Nucleus accumbens (tissue), 56 donors: ENCODE data around the gene RAI1.

Source experiments
- DNase-seq, 56 donors: peaks; one replicate each; lab custom pipeline; 2025; lab: John Stamatoyannopoulos, UW

Gene RAI1

DNA sequence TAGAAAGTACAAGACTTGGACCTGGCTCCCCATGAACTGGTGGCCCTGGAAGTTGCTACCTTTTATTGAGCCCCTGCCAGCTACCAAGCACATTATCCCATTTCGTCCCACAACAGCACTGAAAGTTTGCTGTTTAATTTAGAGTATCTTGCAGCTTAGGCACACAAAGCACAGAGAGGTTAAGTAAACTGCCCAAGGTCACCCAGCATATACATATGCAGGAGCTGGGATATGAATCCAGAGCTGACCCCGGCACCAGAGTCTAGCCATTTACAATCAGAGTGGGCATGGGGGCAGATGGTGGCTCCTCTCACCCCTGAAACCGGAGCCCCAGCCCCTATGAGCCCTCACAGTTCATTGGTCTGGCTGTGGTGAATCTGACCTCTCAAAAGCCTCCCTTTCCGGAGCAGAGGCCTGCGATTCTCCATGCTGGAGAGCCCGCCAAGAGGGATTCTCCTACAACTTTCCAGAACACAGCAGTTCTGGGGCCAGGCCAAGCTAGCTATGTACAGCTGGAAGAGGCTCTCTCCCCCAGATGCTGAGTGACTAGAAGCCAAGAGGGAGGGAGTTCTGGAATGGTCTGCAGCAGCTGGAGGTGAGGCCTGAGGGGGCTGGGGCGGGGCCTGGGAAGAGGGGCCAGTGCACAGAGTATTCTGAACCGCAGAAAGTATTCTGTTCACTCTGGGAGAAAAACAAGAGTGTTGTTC is 97.2 kb downstream of the RAI1 start:
- peak in 44 of 56 donors; percentile 20 to 88 (median 61) for DNase-seq

DNA sequence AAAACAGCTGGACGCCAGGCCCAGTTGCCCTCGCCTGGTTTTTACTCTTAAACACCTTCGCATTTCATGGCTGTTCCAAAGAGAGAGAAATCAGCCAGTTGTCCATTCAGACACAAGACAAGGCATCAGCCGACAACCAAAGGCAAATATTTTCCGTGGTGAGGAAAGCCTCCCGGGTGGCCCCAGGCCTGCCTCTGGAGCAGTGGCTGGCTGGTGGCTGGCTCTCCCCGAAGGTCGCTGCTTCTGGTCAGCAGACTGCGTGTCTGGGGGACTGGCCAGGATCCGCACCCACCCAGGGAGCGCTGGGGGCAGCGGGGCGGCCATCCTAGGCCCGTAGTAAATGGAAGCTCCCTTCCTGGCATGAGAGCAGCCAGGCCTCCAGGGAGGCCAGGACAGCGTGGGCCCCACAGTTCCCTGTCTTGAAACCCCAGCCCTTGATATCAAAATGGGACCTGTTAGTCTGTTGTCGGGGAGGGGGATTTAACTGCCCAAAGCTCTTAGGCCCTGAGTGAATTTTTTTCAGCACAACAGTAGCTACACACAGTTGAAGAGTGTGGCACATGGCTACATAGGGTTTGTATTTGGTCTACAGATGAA is 97.9 kb downstream of the RAI1 start:
- peak in 6 of 56 donors; percentile 17 to 69 (median 38) for DNase-seq

GRCh38 chr17:17780922-17781590 is 99.8 kb downstream of the RAI1 start:
- peak in 34 of 56 donors; percentile 23 to 77 (median 52) for DNase-seq

DNA sequence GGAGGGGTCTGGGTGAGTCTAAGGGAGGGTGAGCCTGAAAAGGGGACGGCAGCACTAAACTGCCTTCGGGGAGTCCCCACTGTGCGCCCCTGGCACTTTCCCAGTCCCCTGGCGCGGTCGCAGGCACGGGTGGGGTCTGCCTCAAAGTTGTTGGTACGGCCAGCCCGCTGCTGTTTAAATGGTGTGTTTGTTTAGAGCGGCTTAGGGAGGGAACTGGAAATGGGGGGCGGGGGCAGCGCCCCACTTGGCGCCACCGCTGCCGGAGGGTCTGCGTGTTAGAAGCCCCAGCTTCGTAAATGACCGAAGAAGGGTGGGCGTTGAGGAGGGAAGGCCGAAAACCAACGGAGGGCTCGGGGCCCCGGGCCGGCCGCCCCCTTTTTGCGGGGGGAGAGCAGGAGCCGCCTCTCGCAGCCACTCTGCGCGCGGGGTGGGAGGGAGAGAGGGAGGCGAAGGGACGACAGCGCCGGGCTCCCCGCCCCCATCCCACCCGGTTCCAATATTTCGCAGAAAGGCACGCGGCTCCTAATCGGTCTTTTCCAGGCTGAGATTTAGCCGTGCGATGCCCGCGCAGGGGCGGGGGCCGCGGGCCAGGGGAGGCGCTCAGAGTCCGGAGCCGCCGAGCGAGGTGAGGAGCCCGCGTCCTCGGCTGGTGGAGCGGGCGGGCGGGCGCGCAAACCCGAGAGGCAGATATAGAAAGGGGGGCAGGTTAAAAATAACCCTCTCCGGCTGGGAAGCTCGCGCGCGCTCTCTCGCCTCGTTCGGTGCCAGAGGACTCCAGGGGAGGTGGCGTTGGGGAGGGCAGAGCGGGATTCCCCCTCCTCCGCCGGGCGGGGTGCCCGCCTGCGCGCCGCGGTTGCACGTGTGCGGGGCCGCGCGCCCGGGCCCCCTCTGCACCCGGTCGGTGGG is 100.6 kb downstream of the RAI1 start:
- peak in 55 of 56 donors; percentile 37 to 93 (median 84) for DNase-seq

DNA sequence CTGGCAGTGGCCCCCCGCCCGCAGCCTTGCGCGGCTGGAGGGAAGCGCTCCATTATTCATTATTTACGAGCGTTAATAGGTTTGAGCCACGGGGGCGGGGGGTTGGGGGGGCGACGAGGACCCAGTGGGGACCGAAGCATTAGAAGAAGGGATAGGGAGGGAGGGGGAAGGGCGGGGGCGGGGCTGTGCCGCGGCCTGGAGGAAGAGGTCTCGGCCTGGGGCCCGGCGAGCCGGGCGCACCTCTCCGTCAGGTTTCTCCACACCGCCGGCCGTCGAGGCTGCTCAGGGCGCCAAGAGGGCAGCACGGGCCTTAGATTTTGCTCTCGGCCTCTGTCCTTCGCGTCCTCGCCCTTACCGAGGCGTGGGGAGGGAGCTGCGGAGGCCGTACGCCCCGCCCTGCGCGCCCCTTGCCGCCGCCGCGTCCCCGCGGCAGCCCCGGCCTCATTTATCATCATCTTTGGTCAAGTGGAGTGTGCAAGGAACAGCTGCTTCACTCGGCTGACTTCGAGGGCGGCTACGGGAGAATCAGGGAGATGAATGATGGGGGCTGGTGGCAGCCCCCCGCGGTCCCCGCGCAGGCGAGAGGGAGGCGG is 101.4 kb downstream of the RAI1 start:
- DNase-seq: peak in 26 of 56 donors; percentile 65 to 93 (median 81)

DNA sequence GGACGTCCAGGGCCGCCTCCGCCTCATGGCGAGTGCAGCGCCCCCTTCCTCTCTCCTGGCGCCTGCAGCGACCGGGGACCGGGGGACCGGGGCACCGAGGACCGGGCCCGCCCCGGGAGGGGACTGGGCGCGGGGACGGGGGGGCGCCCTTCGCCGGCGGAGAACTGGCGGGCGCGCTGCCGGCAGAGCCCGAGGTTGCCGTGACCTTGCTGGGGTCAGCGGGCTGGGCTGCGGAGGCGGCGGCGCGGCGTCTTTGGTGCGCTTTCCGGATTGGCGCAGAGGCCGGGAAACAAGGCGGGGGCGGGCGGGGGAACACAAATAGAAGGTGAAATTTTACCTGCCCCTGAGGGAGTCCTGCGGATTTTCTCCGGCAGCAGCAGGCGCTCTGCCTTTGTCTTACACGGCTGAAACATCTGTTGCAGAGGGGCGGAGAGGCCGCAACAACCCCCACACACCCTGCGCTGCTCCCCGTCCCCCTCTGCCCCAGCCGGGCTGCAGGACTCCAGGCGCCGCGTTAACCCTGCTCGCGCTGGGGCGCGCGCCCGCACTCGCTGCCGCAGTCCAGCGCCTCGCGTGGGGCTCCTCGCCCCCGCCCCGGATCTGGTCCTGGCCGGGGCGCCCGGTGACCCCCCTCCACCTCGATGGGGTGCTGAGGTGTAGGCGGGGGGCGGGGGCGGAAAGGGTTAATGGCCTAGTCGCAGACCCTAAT is 102.0 kb downstream of the RAI1 start:
- DNase-seq: peak in 46 of 56 donors; percentile 37 to 87 (median 64)

GRCh38 chr17:17783825-17784656 is 102.8 kb downstream of the RAI1 start:
- peak in 49 of 56 donors; percentile 43 to 86 (median 68) for DNase-seq

DNA sequence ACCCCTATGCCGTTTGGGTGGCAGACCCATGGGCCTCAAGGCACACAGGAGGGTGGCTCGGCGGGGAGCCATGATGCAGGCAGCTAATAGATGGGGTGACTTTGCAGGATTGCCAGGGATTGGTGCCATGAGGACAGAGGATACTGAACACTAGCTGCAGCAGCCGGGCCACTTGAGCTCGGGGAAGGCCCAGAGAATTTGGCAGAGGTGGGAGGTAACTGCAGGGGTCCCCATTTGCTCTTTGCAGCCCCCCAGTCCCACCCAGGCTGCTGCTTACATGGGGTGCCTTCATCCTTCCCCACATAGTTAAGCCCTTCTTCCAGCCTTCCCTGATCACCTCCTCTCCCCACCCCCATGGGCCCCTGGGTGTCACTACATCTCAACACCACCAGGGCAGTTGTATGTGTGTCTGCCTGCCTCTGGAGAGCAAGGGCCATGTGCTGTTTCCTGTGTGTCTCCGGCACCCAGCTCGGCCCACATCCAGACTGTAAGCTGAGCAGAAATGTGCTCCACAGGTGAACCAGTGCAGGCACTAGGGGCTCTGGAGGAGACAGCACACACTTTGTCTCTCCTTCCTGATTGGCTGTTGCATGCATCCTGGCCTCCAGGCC is 103.5 kb downstream of the RAI1 start:
- peak in 20 of 56 donors; percentile 27 to 54 (median 41) for DNase-seq

- DNase-seq: peak in 22 of 56 donors; percentile 17 to 62 (median 30)
Measured at GRCh38 chr17:17785407-17785806, 104.1 kb downstream of the RAI1 start.

DNA sequence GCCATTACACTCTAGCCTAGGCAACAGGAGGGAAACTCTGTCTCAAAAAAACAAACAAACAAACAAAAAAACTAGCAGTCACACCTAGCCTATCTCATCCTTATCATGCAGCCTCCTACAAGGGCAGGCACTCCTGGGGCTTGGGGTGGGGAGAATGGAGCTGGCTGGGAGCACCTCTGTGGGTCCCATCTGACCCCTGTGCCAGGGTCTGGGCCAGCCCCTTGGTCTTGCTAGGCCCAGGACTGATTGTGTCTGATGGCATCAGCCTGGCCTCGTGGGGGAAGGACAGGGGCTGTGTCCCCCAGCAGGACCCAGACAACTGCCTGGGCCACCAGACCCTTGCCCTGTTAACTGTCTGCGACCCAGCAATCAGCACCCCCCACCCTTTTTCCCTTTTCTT is 105.7 kb downstream of the RAI1 start:
- DNase-seq: no peak

- no peak for DNase-seq
Measured at GRCh38 chr17:17787568-17787967, 106.3 kb downstream of the RAI1 start.

GRCh38 chr17:17788967-17789366 is 107.7 kb downstream of the RAI1 start:
- DNase-seq: no peak

- no peak for DNase-seq
Measured at GRCh38 chr17:17789410-17789809, 108.2 kb downstream of the RAI1 start.

DNA sequence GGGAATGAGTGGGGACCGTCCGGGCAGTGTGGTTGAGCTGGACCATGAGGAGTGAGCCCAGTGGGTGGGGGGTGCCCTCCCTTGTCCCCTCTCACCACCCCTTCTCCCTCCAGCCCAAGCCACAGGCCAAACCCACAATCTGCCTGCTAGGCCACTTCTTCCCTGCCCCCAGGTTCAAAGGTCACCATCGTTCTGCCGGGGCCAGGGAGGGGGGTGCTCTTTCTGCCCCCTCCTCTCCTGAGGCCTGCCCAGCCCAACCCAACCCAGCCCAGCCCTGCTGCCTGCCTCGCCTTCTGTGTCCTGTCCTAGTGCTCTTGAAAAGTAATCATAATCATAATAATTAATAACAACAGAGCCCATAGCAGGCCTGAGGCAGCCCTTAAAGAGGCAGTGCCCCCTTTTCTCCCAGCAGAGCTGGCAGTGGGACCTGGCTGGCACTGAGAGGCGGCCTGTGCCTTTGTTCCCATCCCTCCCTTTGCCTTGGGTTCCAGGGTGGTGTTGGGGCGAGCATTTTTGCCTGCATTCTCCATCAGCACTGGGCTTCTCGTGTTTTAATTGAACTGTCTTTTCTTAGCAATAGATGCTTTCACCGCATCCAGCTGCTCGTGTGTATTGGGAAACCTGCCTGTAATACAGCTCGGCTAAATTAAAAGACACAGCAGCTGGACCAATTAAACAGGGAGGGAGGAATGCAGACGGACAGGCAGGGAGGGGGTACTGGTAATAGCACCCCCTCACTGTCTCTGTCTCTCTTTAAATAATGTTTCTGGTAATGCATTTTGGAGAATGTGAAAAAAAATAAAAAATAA is 108.8 kb downstream of the RAI1 start:
- DNase-seq: no peak

DNA sequence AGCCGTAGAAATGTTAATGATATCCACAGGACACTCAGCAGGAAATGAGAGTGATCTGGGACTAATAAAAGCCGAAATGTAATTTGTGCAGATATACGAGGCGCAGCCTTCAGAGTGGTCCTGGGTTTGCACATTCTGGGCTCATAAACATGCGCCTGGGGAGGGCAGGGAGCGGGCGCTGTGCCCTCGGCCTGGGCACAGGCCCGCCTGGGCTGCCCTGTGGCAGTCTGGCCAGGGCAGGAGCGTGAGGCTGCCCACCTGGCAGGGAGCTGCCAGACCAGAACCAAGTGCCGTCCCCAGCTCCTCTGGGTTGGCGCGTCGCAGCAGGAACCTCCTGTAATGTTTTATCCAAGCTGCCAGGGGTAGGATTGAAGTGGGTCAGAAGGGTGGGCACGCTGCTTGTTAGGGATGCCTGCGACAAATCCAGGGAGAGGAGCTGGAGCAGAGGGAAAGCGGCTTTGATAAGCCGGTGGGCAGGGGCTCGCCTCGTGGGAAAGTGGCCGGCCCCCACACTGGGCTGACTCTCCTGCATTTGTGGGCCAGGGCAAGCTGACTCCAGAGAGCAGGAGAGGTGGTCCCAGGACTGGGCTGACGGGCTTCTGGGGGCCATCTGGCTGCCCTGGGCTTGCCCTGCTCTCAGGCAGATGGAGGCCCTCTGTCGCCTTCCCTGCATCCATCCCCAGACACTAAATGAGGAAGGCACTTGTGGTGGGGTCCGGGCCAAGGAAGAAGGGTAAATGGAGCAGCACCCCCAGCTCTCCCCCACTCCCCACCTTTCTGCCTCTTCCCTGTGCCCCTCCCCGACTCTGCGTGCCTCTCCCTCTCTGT is 109.6 kb downstream of the RAI1 start:
- peak in 1 of 56 donors; percentile 10 for DNase-seq

- no peak for DNase-seq
Measured at GRCh38 chr17:17792037-17792550, 110.8 kb downstream of the RAI1 start.
